GM23338 (cell line): Measurements from ENCODE around the gene BCO1. TPM values are rescaled to one million over a fixed set of nuclear protein-coding genes. Genes with fewer than 3 reads are reported as not detected.

Experiments
- ATAC-seq: fragments of 200-7000 bp; cut with Tn5 transposase; 3 replicates; pipeline ENCODE4 v1.9.1; 2020
- DNase-seq: peaks from one replicate; pipeline ENCODE4 v3.0.0-alpha.2; 2015; ENCODE audit warnings: low spot score
- H2AFZ ChIP-seq: fragments of 200-600 bp; sonication (generic); 2 replicates; pipeline ENCODE4 v1.8.0; 2016; ENCODE audit warnings: antibody characterized with exemption, mild to moderate bottlenecking, moderate library complexity
- H3F3A ChIP-seq: fragments of 200-600 bp; sonication (generic); replicated peaks from 2 replicates; pipeline ENCODE4 v1.8.0; 2017; ENCODE audit warnings: antibody characterized with exemption, mixed run types, low read depth
- H3K27ac ChIP-seq: fragments of 200-600 bp; sonication (generic); 2 replicates; pipeline ENCODE4 v1.6.1; 2016; ENCODE audit warnings: low read depth
- H3K27me3 ChIP-seq: fragments of 200-600 bp; sonication (generic); 2 replicates; pipeline ENCODE4 v1.8.0; 2016; ENCODE audit warnings: mild to moderate bottlenecking, mixed run types, moderate library complexity; ENCODE audit not compliant: insufficient read depth
- H3K36me3 ChIP-seq: fragments of 200-600 bp; sonication (generic); 2 replicates; pipeline ENCODE4 v1.8.0; 2016; ENCODE audit warnings: mild to moderate bottlenecking; ENCODE audit not compliant: insufficient read depth
- H3K4me1 ChIP-seq: fragments of 200-600 bp; sonication (generic); 2 replicates; pipeline ENCODE4 v1.8.0; 2016; ENCODE audit warnings: mild to moderate bottlenecking, moderate library complexity; ENCODE audit not compliant: insufficient read depth
- H3K4me2 ChIP-seq: fragments of 200-600 bp; sonication (generic); 2 replicates; pipeline ENCODE4 v1.7.1; 2017; ENCODE audit warnings: mixed run types
- H3K4me3 ChIP-seq: fragments of 200-600 bp; sonication (generic); 2 replicates; pipeline ENCODE4 v1.6.1; 2016; ENCODE audit warnings: mixed run types
- H3K79me2 ChIP-seq: fragments of 200-600 bp; sonication (generic); replicated peaks from 2 replicates; pipeline ENCODE4 v1.8.0; 2017; ENCODE audit warnings: mild to moderate bottlenecking; ENCODE audit not compliant: insufficient read depth
- H3K9me2 ChIP-seq: fragments of 200-600 bp; sonication (generic); 2 replicates; pipeline ENCODE4 v1.8.0; 2017; ENCODE audit not compliant: insufficient read depth
- H4K20me1 ChIP-seq: fragments of 200-600 bp; sonication (generic); replicated peaks from 2 replicates; pipeline ENCODE4 v1.8.0; 2017; ENCODE audit warnings: mild to moderate bottlenecking; ENCODE audit not compliant: insufficient read depth
- H3K27ac Mint-ChIP-seq: 2 replicates; pipeline ENCODE4 v1.8.0; 2020; ENCODE audit warnings: inconsistent platforms, mild to moderate bottlenecking, moderate library complexity, mixed read lengths
- H3K27me3 Mint-ChIP-seq: 3 replicates; pipeline ENCODE4 v1.8.0; 2022; ENCODE audit warnings: low read depth, mild to moderate bottlenecking, moderate library complexity, mixed read lengths, inconsistent platforms; ENCODE audit not compliant: insufficient read depth, poor library complexity
- H3K36me3 Mint-ChIP-seq: 3 replicates; pipeline ENCODE4 v1.8.0; 2021; ENCODE audit warnings: low read depth, mild to moderate bottlenecking, inconsistent platforms, moderate library complexity, mixed read lengths
- H3K4me1 Mint-ChIP-seq: 3 replicates; pipeline ENCODE4 v1.8.0; 2020; ENCODE audit warnings: mild to moderate bottlenecking, inconsistent platforms, mixed read lengths
- H3K4me3 Mint-ChIP-seq: 3 replicates; pipeline ENCODE4 v1.8.0; 2021; ENCODE audit warnings: moderate library complexity, mild to moderate bottlenecking, inconsistent platforms, mixed read lengths
- H3K9me3 Mint-ChIP-seq: 3 replicates; pipeline ENCODE4 v1.8.0; 2020; ENCODE audit warnings: moderate library complexity, mild to moderate bottlenecking, inconsistent platforms, mixed read lengths
- ETS1 ChIP-seq: IDR thresholded peaks from 2 replicates; pipeline ENCODE4 v1.6.1; 2016; ENCODE audit warnings: antibody characterized with exemption
- EZH2phosphoT487 ChIP-seq: fragments of 200-600 bp; sonication (generic); IDR thresholded peaks from one replicate; pipeline ENCODE4 v1.8.1; 2018; ENCODE audit warnings: antibody characterized with exemption; ENCODE audit not compliant: unreplicated experiment
- JUNB ChIP-seq: IDR thresholded peaks from one replicate; pipeline ENCODE4 v1.6.1; 2016; ENCODE audit warnings: antibody characterized with exemption; ENCODE audit not compliant: unreplicated experiment
- POLR2AphosphoS5 ChIP-seq: IDR thresholded peaks from 2 replicates; pipeline ENCODE4 v1.6.1; 2016; ENCODE audit warnings: antibody characterized with exemption, low read depth
- STAT1 ChIP-seq: IDR thresholded peaks from one replicate; pipeline ENCODE4 v1.6.1; 2016; ENCODE audit warnings: antibody characterized with exemption; ENCODE audit not compliant: unreplicated experiment
- ZNF114 ChIP-seq: fragments of 250-450 bp; sonication (Bioruptor Pico); IDR thresholded peaks from 2 replicates; pipeline ENCODE4 v1.5.0; 2020; ENCODE audit warnings: mild to moderate bottlenecking, moderate library complexity
- ZNF331 ChIP-seq: fragments of 250-450 bp; sonication (Bioruptor Pico); IDR thresholded peaks from 2 replicates; pipeline ENCODE4 v1.5.0; 2020; ENCODE audit warnings: low read depth, mild to moderate bottlenecking, moderate library complexity
- polyA plus RNA-seq: library from polyadenylated mRNA; unstranded; fragments of >200 nt; fragmentation: Nextera tagmentation; extraction: Ambion mirVana; gene quantifications from 2 replicates; pipeline ENCODE4 v1.2.1, GENCODE V29; 2016
- total RNA-seq: library from RNA; depleted of rRNA; stranded (reverse); fragments of >200 nt; shearing (Covaris generic); gene quantifications from 2 replicates; pipeline ENCODE4 v1.2.3, GENCODE V29; 2014; rRNA removed

The BCO1 gene
- total and polyA plus RNA-seq, 2 experiments from 2014 or later = 0.28 TPM; not detected in 1

- Histone ChIP-seq H2AFZ (no peak overlapping the region), H3K9me2 (no peaks in the 10 kb centered on the region), H3K27me3 (no peaks in the 10 kb centered on the region), H3K4me3 (no peak overlapping the region), H3K36me3 (no peaks in the 10 kb centered on the region; the same call in 1 of the 2 replicates), H3K79me2 (peaks cover 55% of the 10 kb centered on the region), H3K27ac (no peak overlapping the region), H3F3A (no peaks in the 10 kb centered on the region), H4K20me1 (peaks cover 18% of the 10 kb centered on the region), H3K4me1 (peaks cover 10% of the 10 kb centered on the region), H3K4me2 (no peak overlapping the region)
- TF ChIP-seq ZNF114 (no peak), ETS1 (no peak), STAT1 (no peak), POLR2AphosphoS5 (no peak), ZNF331 (CRISPR knock-in tag) (no peak), EZH2phosphoT487 (no peak), JUNB (no peak)
- H3K27me3 Mint-ChIP-seq = peaks cover 10% of the 10 kb centered on the region
- no peak overlapping the region for H3K4me3 Mint-ChIP-seq
- DNase-seq (no peak), ATAC-seq (no peak)
- H3K27ac Mint-ChIP-seq = no peak overlapping the region
- H3K36me3 Mint-ChIP-seq = peaks cover 27% of the 10 kb centered on the region; the same call in 2 of the 3 replicates
- H3K4me1 Mint-ChIP-seq = peaks cover 20% of the 10 kb centered on the region
- peaks cover 15% of the 10 kb centered on the region; the same call in 2 of the 3 replicates for H3K9me3 Mint-ChIP-seq
Observed at GRCh38 chr16:81337097-81337496, 98.6 kb downstream of the BCO1 start.

Other genes starting within 250 kb of the BCO1 start
- 35.7 and 63.3 TPM in 2 replicates for gene CMC2, start 231.8 kb upstream of the BCO1 start, total RNA-seq
- 211 and 241 TPM in 2 replicates for gene CMC2, start 231.8 kb upstream of the BCO1 start, polyA plus RNA-seq
- gene CENPN, start 231.5 kb upstream of the BCO1 start, total RNA-seq = 43.6 and 54.9 TPM in 2 replicates
- 59.0 and 80.8 TPM in 2 replicates for gene CENPN, start 231.5 kb upstream of the BCO1 start, polyA plus RNA-seq
- 58.8 and 60.5 TPM in 2 replicates for gene ATMIN, start 202.8 kb upstream of the BCO1 start, total RNA-seq
- 20.6 and 22.0 TPM in 2 replicates for gene ATMIN, start 202.8 kb upstream of the BCO1 start, polyA plus RNA-seq
- gene C16orf46, start 161.5 kb upstream of the BCO1 start, total RNA-seq = 0.59 and 0.78 TPM in 2 replicates
- 1.3 and 1.4 TPM in 2 replicates for gene C16orf46, start 161.5 kb upstream of the BCO1 start, polyA plus RNA-seq
- gene GCSH, start 142.3 kb upstream of the BCO1 start, total RNA-seq = 103 and 118 TPM in 2 replicates
- 389 and 397 TPM in 2 replicates for gene GCSH, start 142.3 kb upstream of the BCO1 start, polyA plus RNA-seq
- gene GAN, start 76.3 kb downstream of the BCO1 start, total RNA-seq = 28.5 and 29.4 TPM in 2 replicates
- 7.5 and 8.1 TPM in 2 replicates for gene GAN, start 76.3 kb downstream of the BCO1 start, polyA plus RNA-seq
- 49.8 and 62.3 TPM in 2 replicates for gene CMIP, start 206.1 kb downstream of the BCO1 start, total RNA-seq
- gene CMIP, start 206.1 kb downstream of the BCO1 start, polyA plus RNA-seq = 9.5 and 10.5 TPM in 2 replicates